ENCODE results near the gene SLK.

GRCh38 chr10:103969857-103970627, 3.1 kb downstream of the SLK start:
- TF ChIP-seq CTCF (conservative IDR thresholded peaks at IDR 0.05; ENCODE audit: low read length) (no peak), EZH2phosphoT487 (IDR thresholded peaks at IDR 0.05; ENCODE audit: borderline replicate concordance) (no peak)
